LHCN-M2 (cell line): ENCODE measurements around the gene VPS13C. TPM values are rescaled to one million over a fixed set of nuclear protein-coding genes. Genes with fewer than 3 reads are reported as not detected.

Source experiments
- DNase-seq: peaks from one replicate; pipeline ENCODE4 v3.0.0-alpha.2; 2012; ENCODE audit warnings: low read depth
- polyA plus RNA-seq: library from polyadenylated mRNA; unstranded; fragments of >200 nt; gene quantifications from one replicate; pipeline ENCODE4 v1.2.1, GENCODE V29; 2012; ENCODE audit warnings: missing spikeins
- total RNA-seq: library from RNA; depleted of rRNA; stranded (reverse); fragments of >200 nt; gene quantifications from 2 replicates; pipeline ENCODE4 v1.2.3, GENCODE V29; 2014; rRNA removed

Gene VPS13C
- total RNA-seq = 26.5 and 35.4 TPM in 2 replicates
- 5.1 TPM for polyA plus RNA-seq

- peak; percentile 90 for DNase-seq
Measured at GRCh38 chr15:62060113-62060895, at the start of gene VPS13C. TSS of gene VPS13C (minus strand) at chr15:62060447. CDS start at chr15:62060374, 73 bp downstream.

GRCh38 chr15:62109437-62109836 lies 49.2 kb upstream of the VPS13C start:
- no peak for DNase-seq

GRCh38 chr15:62108411-62108810 lies 48.2 kb upstream of the VPS13C start:
- DNase-seq = no peak

GRCh38 chr15:62107571-62108121 lies 47.4 kb upstream of the VPS13C start:
- DNase-seq = no peak

- DNase-seq = no peak
Measured at GRCh38 chr15:62106096-62106495, 45.8 kb upstream of the VPS13C start.

GRCh38 chr15:62105266-62105665 lies 45.0 kb upstream of the VPS13C start:
- DNase-seq = no peak

GRCh38 chr15:62104846-62105245 lies 44.6 kb upstream of the VPS13C start:
- DNase-seq = no peak

GRCh38 chr15:62104401-62104800 lies 44.2 kb upstream of the VPS13C start:
- no peak for DNase-seq

- DNase-seq = no peak
Measured at GRCh38 chr15:62103431-62103830, 43.2 kb upstream of the VPS13C start.

- DNase-seq = peak; percentile 31
Measured at GRCh38 chr15:62099094-62099601, 38.9 kb upstream of the VPS13C start.

- DNase-seq = no peak
Measured at GRCh38 chr15:62094388-62094787, 34.1 kb upstream of the VPS13C start.

- DNase-seq = no peak
Measured at GRCh38 chr15:62093809-62094208, 33.6 kb upstream of the VPS13C start.

GRCh38 chr15:62090988-62091387 lies 30.7 kb upstream of the VPS13C start:
- DNase-seq = no peak

GRCh38 chr15:62089616-62090015 lies 29.4 kb upstream of the VPS13C start:
- DNase-seq = no peak

GRCh38 chr15:62088353-62088693 lies 28.1 kb upstream of the VPS13C start:
- no peak for DNase-seq

- DNase-seq = no peak
Measured at GRCh38 chr15:62087671-62088352, 27.6 kb upstream of the VPS13C start.

GRCh38 chr15:62085740-62086139 lies 25.5 kb upstream of the VPS13C start:
- no peak for DNase-seq

GRCh38 chr15:62083194-62084154 lies 23.2 kb upstream of the VPS13C start:
- no peak for DNase-seq

GRCh38 chr15:62079594-62079993 lies 19.3 kb upstream of the VPS13C start:
- no peak for DNase-seq

- peak; percentile 88 for DNase-seq
Measured at GRCh38 chr15:62075595-62076277, 15.5 kb upstream of the VPS13C start.
